ENCODE results near the gene ADAMTS2. TPM values are rescaled to one million over a fixed set of nuclear protein-coding genes. Genes with fewer than 3 reads are reported as not detected.

Gene ADAMTS2
- total and polyA plus RNA-seq, 8 donors, result 1.8 to 41.5 (median 11.6) TPM

DNA sequence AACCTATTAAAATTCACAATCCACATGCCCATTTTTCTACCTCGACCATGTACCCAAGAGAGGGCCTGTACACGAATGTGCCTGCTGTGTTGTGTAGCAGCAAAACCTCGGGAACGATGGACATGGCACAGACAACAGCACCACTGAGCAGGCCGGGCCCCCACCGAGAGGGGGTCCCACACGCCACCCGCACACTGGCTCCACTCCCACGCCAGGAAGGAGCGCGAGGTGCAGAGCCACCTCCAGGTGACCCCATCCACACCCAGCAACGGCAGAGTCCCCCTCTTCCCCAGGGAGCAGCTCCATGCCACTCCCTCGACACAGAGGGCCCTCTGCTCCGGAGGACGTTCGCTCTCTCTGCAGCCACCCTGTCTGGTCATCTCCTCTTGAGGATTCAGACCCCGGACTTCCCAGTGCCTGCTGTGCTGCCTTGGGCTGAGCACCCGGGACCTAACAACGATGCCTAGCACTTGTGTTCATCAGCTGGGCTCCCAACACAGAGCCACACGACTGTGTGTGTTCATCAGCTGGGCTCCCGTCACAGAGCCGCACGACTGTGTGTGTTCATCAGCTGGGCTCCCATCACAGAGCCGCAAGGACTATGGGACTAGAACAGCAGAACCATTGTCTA lies 25.3 kb upstream of the ADAMTS2 start:
- no peaks in the 10 kb centered on the region for H3K9me3 ChIP-seq
- TF ChIP-seq EP300 (IDR thresholded peaks at IDR 0.05) (no peak), POLR2AphosphoS5 (IDR thresholded peaks at IDR 0.05) (no peak), POLR2A (IDR thresholded peaks at IDR 0.05) (no peak)
- TF ChIP-seq, protein P1, sequence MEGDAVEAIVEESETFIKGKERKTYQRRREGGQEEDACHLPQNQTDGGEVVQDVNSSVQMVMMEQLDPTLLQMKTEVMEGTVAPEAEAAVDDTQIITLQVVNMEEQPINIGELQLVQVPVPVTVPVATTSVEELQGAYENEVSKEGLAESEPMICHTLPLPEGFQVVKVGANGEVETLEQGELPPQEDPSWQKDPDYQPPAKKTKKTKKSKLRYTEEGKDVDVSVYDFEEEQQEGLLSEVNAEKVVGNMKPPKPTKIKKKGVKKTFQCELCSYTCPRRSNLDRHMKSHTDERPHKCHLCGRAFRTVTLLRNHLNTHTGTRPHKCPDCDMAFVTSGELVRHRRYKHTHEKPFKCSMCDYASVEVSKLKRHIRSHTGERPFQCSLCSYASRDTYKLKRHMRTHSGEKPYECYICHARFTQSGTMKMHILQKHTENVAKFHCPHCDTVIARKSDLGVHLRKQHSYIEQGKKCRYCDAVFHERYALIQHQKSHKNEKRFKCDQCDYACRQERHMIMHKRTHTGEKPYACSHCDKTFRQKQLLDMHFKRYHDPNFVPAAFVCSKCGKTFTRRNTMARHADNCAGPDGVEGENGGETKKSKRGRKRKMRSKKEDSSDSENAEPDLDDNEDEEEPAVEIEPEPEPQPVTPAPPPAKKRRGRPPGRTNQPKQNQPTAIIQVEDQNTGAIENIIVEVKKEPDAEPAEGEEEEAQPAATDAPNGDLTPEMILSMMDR (IDR thresholded peaks at IDR 0.05), result no peak
- H3K27me3 ChIP-seq, result peaks cover 0 to 20% (median 0%) of the 10 kb centered on the region in 3 donors
- no peak overlapping the region for H3K4me3 ChIP-seq
- H3K4me1 ChIP-seq, result no peaks in the 10 kb centered on the region
- H3K27ac ChIP-seq, result no peak overlapping the region
- intact Hi-C loops (cut with DNase I; ENCODE audit: low total_unique reads), result no loop called here
- no peak for DNase-seq
- no peaks in the 10 kb centered on the region for H3K36me3 ChIP-seq
- 68 to 77% (median 75%) methylated on average over 21 to 24 of the region's 24 CpGs for WGBS, 5 donors

DNA sequence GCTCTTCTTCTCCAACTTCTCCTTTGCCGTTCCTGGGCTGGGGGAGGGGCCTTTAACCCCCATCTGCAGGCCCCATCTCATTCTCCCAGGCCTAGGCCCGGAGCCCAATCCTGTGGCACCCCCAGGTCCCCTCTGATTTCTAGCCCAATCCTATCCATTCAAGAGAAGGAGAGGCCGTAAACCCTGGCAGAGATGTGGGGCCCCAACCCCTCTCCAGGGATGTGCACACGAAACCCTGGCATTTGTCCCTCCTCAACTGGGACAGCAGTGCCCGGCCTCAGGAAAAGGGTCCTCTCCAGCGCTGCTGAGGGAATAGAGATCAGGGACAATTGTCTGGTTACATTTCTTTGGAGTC lies 24.2 kb upstream of the ADAMTS2 start:
- TF ChIP-seq, protein P1 (IDR thresholded peaks at IDR 0.05), result no peak
- TF ChIP-seq POLR2A (IDR thresholded peaks at IDR 0.05) (no peak), EP300 (IDR thresholded peaks at IDR 0.05) (no peak), POLR2AphosphoS5 (IDR thresholded peaks at IDR 0.05) (no peak)
- DNase-seq, result no peak
- no peaks in the 10 kb centered on the region for H3K9me3 ChIP-seq
- 50 to 72% (median 65%) methylated on average over 5 to 6 of the region's 6 CpGs for WGBS, 5 donors
- no peaks in the 10 kb centered on the region for H3K36me3 ChIP-seq
- H3K27ac ChIP-seq, result no peak overlapping the region
- intact Hi-C loops (cut with DNase I; ENCODE audit: low total_unique reads), result no loop called here
- no peak overlapping the region for H3K4me3 ChIP-seq
- peaks cover 0 to 20% (median 0%) of the 10 kb centered on the region in 3 donors for H3K27me3 ChIP-seq
- no peaks in the 10 kb centered on the region for H3K4me1 ChIP-seq

DNA sequence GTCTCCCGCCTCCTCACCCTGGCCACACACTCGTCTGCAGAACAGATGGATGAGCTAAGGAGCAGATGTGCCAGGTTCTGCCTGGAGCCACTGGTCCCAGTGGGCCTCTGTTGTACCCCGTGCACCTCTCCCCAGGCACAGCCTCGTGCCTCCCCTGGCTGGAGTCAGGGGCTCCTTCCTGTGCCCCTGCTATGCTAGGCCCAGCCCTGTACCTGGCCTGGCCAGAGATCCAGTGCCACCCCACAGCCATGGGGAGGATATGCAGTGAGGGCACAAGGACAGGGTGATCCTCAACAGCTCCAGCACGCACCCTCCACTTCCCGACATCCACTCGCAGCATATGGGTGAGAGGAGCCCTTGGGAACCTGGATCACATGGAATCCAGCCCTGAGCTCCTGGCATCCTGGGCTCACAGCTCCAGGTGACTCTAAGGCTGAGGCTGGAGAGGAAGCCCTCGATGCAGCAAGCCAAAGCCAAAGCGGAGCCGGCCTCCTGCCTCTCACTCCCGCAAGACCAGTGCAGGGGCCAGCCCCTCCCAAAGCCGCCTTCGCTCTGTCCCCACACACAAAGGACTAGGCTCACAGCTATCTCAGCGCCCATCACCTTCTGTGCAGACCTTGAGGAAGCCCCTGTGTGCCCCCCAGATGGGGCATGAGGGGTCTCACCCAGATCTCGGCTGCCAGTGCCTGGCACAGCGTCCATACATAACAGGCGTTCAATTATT lies 23.7 kb upstream of the ADAMTS2 start:
- DNase-seq, result no peak
- H3K9me3 ChIP-seq, result no peaks in the 10 kb centered on the region
- H3K27ac ChIP-seq, result no peak overlapping the region
- H3K4me3 ChIP-seq, result no peak overlapping the region
- no peaks in the 10 kb centered on the region for H3K36me3 ChIP-seq
- TF ChIP-seq EP300 (IDR thresholded peaks at IDR 0.05), result no peak
- TF ChIP-seq POLR2A (IDR thresholded peaks at IDR 0.05), result no peak
- no peak for TF ChIP-seq POLR2AphosphoS5 (IDR thresholded peaks at IDR 0.05)
- TF ChIP-seq, protein P1 (IDR thresholded peaks at IDR 0.05), result no peak
- peaks cover 0 to 20% (median 0%) of the 10 kb centered on the region in 3 donors for H3K27me3 ChIP-seq
- no peaks in the 10 kb centered on the region for H3K4me1 ChIP-seq
- WGBS, 5 donors, result 80 to 90% (median 85%) methylated on average over 10 to 17 of the region's 17 CpGs
- intact Hi-C loops (cut with DNase I; ENCODE audit: low total_unique reads), result no loop called here

DNA sequence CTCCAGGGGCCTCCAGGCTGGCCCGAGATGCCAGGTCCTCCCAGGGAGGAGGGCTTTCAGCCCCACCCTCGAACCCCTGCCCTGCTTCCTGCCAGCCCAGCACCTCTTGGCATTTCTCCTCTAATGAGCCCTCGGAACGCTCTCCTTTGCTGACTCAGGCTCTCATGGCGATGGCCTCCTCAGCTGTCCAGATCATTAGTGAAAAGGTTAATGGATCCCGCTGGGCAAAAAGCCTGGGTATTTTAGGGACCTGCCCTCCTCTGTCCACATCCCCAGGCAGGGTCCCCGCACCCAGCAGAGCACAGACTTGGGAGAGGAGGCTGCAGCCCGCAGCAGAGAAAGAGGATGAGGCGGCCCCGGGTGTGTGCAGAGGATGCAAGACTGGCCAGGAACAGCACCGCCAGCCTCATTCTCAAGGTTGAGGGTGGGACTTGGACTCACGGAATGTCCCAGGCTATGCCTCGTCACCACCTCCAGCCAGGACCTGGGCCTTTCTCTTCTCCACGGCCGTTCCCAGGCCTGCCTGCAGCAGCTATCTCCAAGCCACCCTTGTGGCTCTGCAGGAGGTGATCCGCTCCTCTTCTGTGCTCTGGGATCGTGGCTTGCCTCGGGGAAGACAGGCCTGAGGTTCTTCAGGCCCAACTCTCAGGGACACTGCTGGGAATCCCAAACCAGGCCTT lies 23.0 kb upstream of the ADAMTS2 start:
- H3K4me1 ChIP-seq, result no peaks in the 10 kb centered on the region
- peaks cover 0 to 20% (median 0%) of the 10 kb centered on the region in 3 donors for H3K27me3 ChIP-seq
- WGBS, 5 donors, result 74 to 84% (median 81%) methylated on average over 12 to 18 of the region's 18 CpGs
- TF ChIP-seq POLR2AphosphoS5 (IDR thresholded peaks at IDR 0.05) (no peak), EP300 (IDR thresholded peaks at IDR 0.05) (no peak), POLR2A (IDR thresholded peaks at IDR 0.05) (no peak)
- TF ChIP-seq, protein P1 (IDR thresholded peaks at IDR 0.05), result no peak
- H3K9me3 ChIP-seq, result peaks cover 0 to 4% (median 1%) of the 10 kb centered on the region in 4 donors
- intact Hi-C loops (cut with DNase I; ENCODE audit: low total_unique reads), result no loop called here
- no peak overlapping the region for H3K27ac ChIP-seq
- no peaks in the 10 kb centered on the region for H3K36me3 ChIP-seq
- H3K4me3 ChIP-seq, result no peak overlapping the region
- DNase-seq, result no peak
